Esophagus muscularis mucosa (tissue), 4 donors: ENCODE data around the gene EDARADD. TPM values are rescaled to one million over a fixed set of nuclear protein-coding genes. Genes with fewer than 3 reads are reported as not detected.

Experiments used
- DNase-seq: peaks from one replicate; pipeline ENCODE4 v3.0.0-alpha.2; 2017; ENCODE audit errors: extremely low spot score
- H3K27ac ChIP-seq, 4 donors: fragments of 200-600 bp; sonication (generic); replicated peaks in 1 of 4; 1 replicate in 3 of 4; 2 replicates in 1 of 4; pipeline ENCODE4 v1.5.1; 2016 to 2019; ENCODE audit warnings: mild to moderate bottlenecking in 1 of 4
- H3K27me3 ChIP-seq, 4 donors: fragments of 200-600 bp; sonication (generic); one replicate each; pipeline versions ENCODE4 v1.5.1 to v1.6.0; 2016 to 2019
- H3K36me3 ChIP-seq, 4 donors: fragments of 200-600 bp; sonication (generic); one replicate each; pipeline ENCODE4 v1.5.1; 2016 to 2019
- H3K4me1 ChIP-seq, 4 donors: fragments of 200-600 bp; sonication (generic); one replicate each; pipeline ENCODE4 v1.5.1; 2016 to 2019
- H3K4me3 ChIP-seq, 4 donors: fragments of 200-600 bp; sonication (generic); 1 replicate in 2 of 4; 2 replicates in 2 of 4; pipeline ENCODE4 v1.5.1; 2016 to 2019; ENCODE audit warnings: mild to moderate bottlenecking in 4 of 4, moderate library complexity in 1 of 4
- H3K9me3 ChIP-seq, 4 donors: fragments of 200-600 bp; sonication (generic); 1 replicate in 3 of 4; 2 replicates in 1 of 4; pipeline ENCODE4 v1.5.1; 2016 to 2019
- CTCF ChIP-seq, 3 experiments: fragments of 200-600 bp in 2 of 3; fragments of 450-650 bp in 1 of 3; sonication (generic) in 2 of 3; IDR thresholded peaks; one replicate each; pipeline ENCODE4 v1.5.1; 2017 to 2019; ENCODE audit warnings: antibody characterized with exemption in 3 of 3, mild to moderate bottlenecking in 2 of 3, moderate library complexity in 1 of 3
- EP300 ChIP-seq: sonication (generic); formaldehyde crosslinking; IDR thresholded peaks from one replicate; pipeline ENCODE4 v1.6.1; 2017; ENCODE audit warnings: antibody characterized with exemption
- POLR2A ChIP-seq: fragments of 450-650 bp; IDR thresholded peaks from one replicate; pipeline ENCODE4 v1.6.1; 2017; ENCODE audit warnings: antibody characterized with exemption, moderate library complexity, mild to moderate bottlenecking, low read depth
- POLR2AphosphoS5 ChIP-seq, 2 donors: sonication (generic); formaldehyde crosslinking; IDR thresholded peaks; one replicate each; pipeline ENCODE4 v1.6.1; 2017; ENCODE audit warnings: antibody characterized with exemption in 2 of 2
- WGBS: methylation state at CpG from one replicate; pipeline ENCODE4 v1.1.5; 2018; 5-methylcytosine and 5-hydroxymethylcytosine counted together
- intact Hi-C: fragments of 100-400 bp; cut with DNase I; formaldehyde crosslinking; loops from one replicate; pipeline ENCODE4 v1.15.1; 2023
- total RNA-seq, 4 donors: library from RNA; depleted of rRNA; stranded (reverse); fragments of >200 nt; gene quantifications; one replicate each; pipeline versions ENCODE4 v1.1.0 to v1.2.1, GENCODE V29; 2016

Gene EDARADD
- total RNA-seq, 4 donors from 2014 or later, result 0.66 to 1.6 TPM; not detected in 2

GRCh38 chr1:236398538-236398937 is 4.5 kb downstream of the EDARADD start:
- Histone ChIP-seq H3K27ac (no peak overlapping the region), H3K36me3 (no peaks in the 10 kb centered on the region), H3K27me3 (peaks cover 0 to 62% (median 7%) of the 10 kb centered on the region in 4 donors), H3K4me3 (no peak overlapping the region), H3K4me1 (peaks cover 0 to 19% (median 17%) of the 10 kb centered on the region in 4 donors), H3K9me3 (no peaks in the 10 kb centered on the region)
- 69% methylated on average over 10 of the region's 10 CpGs for WGBS
- TF ChIP-seq EP300 (no peak), POLR2A (no peak), CTCF (IDR thresholded peaks at IDR 0.05) (no peak), POLR2AphosphoS5 (IDR thresholded peaks at IDR 0.05) (no peak)
- intact Hi-C loops, result no loop called here
- no peak for DNase-seq

- peaks cover 0 to 50% (median 7%) of the 10 kb centered on the region in 4 donors for H3K27me3 ChIP-seq
- intact Hi-C loops, result no loop called here
- DNase-seq, result no peak
- no peak overlapping the region for H3K4me3 ChIP-seq
- no peaks in the 10 kb centered on the region for H3K9me3 ChIP-seq
- no peaks in the 10 kb centered on the region for H3K36me3 ChIP-seq
- H3K4me1 ChIP-seq, result peaks cover 0 to 13% (median 11%) of the 10 kb centered on the region in 4 donors
- TF ChIP-seq POLR2AphosphoS5 (IDR thresholded peaks at IDR 0.05), result no peak
- no peak for TF ChIP-seq POLR2A
- no peak for TF ChIP-seq CTCF (IDR thresholded peaks at IDR 0.05)
- no peak for TF ChIP-seq EP300
- 55% methylated on average over 8 of the region's 8 CpGs for WGBS
- no peak overlapping the region for H3K27ac ChIP-seq
Measured at GRCh38 chr1:236400061-236400603, 6.0 kb downstream of the EDARADD start.

GRCh38 chr1:236401698-236402097 is 7.6 kb downstream of the EDARADD start:
- intact Hi-C loops, result no loop called here
- 89% methylated on average over 7 of the region's 7 CpGs for WGBS
- no peak for TF ChIP-seq POLR2A
- TF ChIP-seq CTCF (IDR thresholded peaks at IDR 0.05), result no peak
- no peak for TF ChIP-seq POLR2AphosphoS5 (IDR thresholded peaks at IDR 0.05)
- no peak for TF ChIP-seq EP300

GRCh38 chr1:236403905-236404696 is 10.0 kb downstream of the EDARADD start:
- H3K9me3 ChIP-seq, result no peaks in the 10 kb centered on the region
- WGBS, result 85% methylated on average over 17 of the region's 18 CpGs
- H3K4me3 ChIP-seq, result no peak overlapping the region
- intact Hi-C loops, result no loop called here
- no peaks in the 10 kb centered on the region for H3K4me1 ChIP-seq
- H3K27ac ChIP-seq, result no peak overlapping the region
- no peak for DNase-seq
- no peaks in the 10 kb centered on the region for H3K36me3 ChIP-seq
- TF ChIP-seq EP300 (no peak), CTCF (IDR thresholded peaks at IDR 0.05) (no peak), POLR2A (no peak), POLR2AphosphoS5 (IDR thresholded peaks at IDR 0.05) (no peak)
- H3K27me3 ChIP-seq, result peaks cover 0 to 10% (median 0%) of the 10 kb centered on the region in 4 donors

More at GRCh38 chr1:236401698-236402097, 7.6 kb downstream of the EDARADD start:
- DNase-seq, result no peak
- H3K4me1 ChIP-seq, result no peaks in the 10 kb centered on the region
- H3K4me3 ChIP-seq, result no peak overlapping the region
- H3K36me3 ChIP-seq, result no peaks in the 10 kb centered on the region
- H3K9me3 ChIP-seq, result no peaks in the 10 kb centered on the region
- no peak overlapping the region for H3K27ac ChIP-seq
- peaks cover 0 to 34% (median 0%) of the 10 kb centered on the region in 4 donors for H3K27me3 ChIP-seq
